GM18511 (cell line): ENCODE results near the gene PRR16.
"Not testable (repeated sequence)": the region's sequence is repeated elsewhere in the genome, so short reads cannot be mapped to it uniquely, and the experiment has no call there.

Experiments used
- ATAC-seq: cut with Tn5 transposase; IDR thresholded peaks from one replicate; pipeline ENCODE4 v1.9.1; 2021; ENCODE audit warnings: mild to moderate bottlenecking, moderate library complexity; ENCODE audit not compliant: unreplicated experiment

Gene PRR16

DNA sequence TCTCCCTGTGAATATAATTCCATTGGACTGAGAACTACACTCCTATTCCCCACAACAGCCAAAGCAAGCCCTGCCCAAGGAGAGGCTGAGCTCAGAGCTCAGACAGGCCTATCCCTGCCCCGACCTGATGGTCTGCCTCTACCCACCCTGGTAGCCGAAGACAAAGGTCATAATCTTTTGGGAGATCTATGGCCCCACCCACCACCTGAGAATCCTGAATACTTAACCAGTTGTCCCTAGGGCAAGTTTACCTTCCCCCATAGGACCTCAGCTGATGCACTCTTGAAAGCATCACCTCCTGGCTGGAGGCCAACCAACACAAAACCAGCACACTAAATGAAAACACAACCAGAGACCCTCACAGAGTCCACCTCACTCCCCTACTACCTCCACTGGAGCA, 167.5 kb downstream of the PRR16 start:
- ATAC-seq = no peak

DNA sequence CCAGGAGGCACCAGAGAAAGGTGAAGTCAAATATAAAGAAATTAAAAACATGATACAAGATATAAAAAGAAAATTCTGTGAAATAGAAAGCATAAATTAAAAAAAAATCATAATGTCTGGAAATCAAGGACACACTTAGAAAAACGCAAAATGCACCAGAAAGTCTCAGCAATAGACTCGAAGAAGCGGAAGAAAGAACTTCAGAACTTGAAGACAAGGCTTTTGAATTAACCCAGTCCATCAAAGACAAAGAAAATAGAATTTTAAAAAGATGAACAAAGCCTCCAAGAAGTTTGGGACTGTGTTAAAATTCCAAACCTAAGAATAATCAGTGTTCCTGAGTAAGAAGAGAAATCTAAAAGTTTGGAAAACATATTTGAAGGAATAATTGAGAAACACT, 168.3 kb downstream of the PRR16 start:
- no peak for ATAC-seq

DNA sequence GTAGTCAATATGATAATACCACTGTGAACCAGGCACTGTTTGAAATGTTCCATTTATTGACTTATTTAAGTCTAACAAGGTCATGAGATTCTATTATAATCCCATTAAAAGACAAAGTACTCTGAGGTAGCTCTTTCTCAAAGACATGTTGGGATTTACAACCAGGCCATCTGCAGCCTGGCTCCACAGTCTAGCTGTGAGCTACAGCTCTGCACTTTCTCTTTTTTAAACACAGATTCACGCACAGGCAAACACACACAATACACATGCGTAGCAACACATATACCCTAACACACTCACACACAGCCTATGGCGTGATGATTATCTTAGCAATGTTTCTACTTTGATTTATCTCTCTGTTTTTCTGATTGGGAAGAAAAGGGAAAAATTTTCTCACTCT, 174.3 kb downstream of the PRR16 start:
- no peak for ATAC-seq

DNA sequence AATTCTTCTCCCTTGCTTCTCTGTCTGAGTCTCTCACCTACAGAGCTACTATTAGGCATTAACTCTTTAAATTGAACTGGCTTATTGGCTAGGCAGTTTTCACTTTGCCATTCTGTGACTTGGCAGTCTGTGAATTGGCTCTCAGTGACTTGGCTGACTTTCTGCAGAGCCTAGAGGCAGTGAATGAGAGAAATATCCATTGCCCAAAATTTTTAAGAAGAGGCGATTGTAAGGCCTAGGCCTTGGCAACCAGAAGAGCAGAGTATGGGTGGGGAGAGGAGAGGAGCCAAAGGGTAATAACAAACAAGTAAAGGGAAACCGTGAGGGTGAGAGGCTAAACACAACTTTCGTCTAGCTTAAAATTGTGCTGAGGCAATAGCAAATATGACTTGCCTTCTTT, 176.7 kb downstream of the PRR16 start:
- no peak for ATAC-seq

DNA sequence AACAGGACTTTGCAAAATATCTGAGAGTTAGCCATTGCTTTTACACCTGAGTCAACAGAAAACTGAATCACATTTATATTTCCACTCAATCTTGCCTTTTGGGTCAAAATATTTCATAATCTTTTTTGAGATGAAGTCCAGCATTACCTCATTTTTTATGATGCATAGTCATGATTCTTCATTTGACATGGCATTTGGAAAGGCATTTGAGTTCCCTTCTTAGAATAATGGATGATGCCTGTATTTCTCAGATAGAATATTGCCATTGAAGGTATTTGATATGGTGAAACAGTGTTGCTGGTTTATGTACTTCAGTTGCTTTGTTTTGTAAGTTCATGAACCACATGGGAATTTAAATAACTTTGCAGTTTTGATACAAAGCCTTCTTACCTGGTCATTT, 180.4 kb downstream of the PRR16 start:
- ATAC-seq = no peak

DNA sequence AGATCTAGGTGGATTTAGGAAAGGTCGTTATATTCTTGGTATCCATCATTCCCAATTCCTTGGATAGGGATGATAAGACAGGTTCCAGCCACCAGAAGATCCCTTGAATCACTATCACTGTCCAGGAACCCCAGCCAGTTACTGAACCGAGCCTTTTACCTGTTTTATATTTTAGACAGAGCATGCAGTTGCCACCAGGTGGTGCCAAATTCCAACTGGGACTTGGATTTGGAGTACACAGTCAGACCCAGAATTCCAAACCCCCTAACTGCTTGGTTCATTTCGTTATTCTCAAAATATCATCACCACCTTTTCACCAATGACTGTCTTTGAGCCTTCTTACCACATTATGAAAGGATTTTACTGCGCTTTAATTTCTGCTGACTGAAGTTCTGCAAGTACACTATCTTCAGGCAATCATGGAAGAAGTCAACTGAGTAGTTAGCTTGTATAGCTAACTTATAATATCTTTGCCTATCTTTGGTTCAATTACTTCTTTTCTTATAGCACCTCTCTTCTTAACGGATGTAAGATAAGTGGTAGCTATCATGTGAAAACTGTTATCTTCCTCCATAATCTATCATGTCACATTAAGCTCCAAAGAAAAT, 191.8 kb downstream of the PRR16 start:
- peak; percentile 79 for ATAC-seq

DNA sequence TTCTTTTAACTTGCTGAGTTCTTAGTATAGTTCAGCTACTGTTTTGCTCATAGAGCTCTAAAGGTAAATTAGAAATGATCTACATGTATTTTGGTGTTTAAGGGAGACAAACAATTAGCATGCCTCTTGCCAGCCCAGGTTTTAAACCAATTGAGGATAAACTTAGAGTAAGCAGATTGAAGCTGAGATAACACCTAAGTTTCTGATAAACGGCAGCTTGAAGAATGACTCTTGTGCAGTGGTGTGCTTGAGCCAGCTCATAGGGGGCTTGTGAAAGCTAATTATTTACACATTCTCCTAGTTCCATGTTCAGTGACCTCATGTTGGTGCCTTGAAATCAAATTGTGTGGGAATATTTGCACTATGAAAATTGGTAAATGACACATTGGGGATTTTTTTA, 193.0 kb downstream of the PRR16 start:
- ATAC-seq = no peak

DNA sequence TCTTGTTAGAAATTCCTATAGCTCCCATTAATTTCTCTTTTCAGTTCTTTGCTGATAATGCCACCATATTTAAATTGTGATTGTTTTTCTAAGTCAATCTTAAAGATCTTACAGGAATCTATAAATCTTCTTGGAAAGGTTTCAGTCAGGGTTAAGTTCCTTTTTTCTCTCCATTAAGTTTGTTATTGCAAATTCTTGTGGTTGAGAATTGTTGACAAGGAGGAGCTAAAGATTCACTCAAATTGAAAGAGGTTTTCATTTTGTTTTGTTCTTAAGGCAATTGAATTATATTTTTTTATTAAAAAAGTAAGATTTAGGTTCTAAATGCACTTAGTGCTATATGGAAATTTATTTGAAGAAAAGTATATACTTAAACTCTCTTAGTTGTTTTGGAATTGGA, 213.4 kb downstream of the PRR16 start:
- ATAC-seq = no peak

DNA sequence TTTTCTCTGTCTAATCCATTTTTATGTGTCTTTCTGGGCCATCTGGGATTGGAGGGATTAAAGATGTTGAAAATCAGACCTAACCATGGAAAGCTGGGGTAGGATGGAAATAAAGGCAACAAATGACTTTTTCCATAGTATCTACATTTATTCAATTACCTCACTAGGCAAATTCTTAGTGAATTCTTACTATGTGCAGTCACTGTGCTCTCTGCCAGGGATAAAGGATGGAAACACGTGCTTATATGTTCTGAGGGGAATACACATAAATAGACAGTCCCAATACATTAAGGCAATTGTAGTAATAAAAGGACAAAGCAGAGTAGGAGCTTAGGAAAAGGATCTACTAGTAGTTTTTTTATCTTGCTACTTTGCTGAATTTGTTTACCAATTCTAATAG, 214.2 kb downstream of the PRR16 start:
- no peak for ATAC-seq

DNA sequence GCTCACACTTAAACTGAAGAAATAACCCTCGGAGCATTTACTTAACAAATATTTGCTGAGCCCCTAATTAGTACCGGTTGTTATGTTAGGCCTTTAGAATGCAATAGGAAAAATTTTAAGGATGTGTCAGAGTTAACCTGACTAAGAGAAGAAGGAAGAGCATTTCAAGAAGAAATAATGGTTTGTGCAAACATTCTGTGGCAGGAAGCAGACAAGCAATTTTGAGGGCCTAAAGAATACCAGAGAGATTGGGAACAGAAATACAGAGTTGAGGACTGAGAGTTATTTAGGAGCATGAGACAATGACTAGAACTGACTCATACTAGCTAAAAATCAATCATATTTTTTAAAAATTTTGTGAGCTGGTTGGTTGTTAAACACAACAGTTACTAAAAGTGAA, 218.8 kb downstream of the PRR16 start:
- no peak for ATAC-seq

DNA sequence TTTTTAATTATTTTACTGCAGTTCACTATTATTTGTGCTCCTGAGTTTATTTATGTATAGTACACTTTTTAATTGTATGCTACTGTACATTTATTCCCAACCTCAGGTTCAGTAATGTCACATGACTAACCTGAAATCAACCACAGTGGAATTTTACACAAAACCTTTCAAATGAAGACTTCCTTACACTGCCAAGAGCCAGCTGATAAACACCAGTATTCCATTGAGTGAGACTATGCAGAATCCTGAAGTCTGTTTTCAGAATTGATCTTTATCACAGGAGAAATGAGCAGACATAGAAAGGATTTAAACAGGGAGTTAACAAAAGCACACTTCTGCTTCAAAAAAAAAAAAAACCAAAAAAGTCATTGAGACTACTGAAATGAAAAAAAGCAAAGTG, 219.5 kb downstream of the PRR16 start:
- ATAC-seq = no peak

DNA sequence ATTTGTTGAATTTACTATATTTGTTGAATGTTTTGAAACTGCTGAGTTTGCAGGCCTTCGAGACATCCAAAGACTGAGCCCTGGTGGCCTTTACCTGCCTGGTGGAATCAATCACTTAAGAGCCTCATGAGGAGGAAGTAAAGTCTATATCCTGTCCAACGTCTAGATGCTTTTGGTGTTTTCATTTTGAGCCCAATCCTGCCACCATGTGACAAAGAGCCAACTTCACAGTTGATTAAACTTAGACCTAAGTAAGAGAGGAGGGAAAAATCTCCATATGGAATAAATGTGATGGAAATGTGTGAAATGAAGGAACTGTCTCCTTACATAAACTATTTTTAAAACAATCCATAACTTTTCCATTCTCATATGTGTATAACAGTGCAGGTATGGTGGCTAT, 220.1 kb downstream of the PRR16 start:
- no peak for ATAC-seq

DNA sequence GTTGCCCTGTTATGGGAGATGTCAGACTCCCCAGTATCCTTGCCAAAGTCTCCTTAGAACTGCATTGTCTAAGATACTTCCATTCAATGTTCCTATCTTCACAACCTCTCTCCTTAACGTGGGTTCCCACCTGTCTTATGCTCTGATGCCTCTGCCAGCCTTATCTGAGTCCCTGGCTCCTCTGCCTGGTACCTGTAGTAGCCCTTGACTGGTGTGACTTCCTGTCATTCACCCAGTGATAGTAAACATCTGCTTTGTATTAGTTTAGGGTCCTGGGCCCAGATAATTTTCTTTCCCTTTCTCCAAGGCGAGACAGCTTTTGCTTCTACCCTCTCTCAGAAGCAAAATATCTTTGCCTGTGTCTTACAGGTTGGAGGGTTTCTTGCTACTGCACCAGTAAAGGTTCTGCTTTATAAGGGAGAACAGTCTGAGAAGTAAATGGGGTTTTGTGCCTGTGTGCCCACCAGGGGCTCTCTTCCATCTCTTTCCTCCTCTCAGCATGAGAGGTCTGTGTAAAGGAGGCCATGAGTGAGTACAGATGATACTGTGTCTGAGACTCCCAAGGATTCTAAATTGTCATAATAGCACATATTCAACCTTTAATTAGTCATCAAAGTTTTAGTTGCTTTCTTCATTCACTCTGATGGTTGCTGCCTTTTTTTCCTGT, 220.8 kb downstream of the PRR16 start:
- ATAC-seq = peak; percentile 65

DNA sequence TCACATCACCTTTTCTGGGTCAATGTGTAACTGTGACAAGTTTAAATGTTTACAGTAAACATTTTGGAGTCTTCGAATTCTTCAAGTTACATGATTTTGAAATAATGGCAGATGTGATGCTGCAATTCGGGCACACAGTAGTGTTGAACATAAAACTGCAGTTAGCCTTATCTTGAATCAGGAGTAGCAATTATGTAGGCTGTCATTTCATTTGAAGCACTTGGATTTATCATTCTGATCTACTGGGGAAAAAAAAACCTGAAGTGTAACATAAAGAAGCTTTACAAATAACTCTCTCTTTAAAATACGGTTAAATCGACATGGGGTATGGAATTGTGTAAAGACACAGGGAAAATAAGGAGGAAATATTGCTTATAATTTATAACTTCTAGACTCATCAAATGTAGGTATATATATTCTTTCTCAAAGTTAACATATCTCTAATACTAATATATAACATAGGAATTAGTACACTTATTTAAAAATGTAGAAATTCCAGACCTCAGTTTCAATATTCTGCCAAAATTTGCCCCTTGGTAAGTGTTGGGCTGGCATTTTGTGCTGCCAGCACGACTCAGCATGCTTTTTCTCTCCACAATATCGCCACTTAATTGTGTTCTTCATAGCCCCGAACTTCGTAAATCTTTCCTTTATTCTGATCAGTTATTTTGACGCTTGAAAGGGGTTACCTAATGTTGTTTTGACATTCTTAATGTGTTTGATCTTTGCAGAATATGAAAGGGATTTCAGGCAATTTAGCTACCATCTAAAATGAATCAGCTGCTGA, 226.7 kb downstream of the PRR16 start:
- no peak for ATAC-seq

DNA sequence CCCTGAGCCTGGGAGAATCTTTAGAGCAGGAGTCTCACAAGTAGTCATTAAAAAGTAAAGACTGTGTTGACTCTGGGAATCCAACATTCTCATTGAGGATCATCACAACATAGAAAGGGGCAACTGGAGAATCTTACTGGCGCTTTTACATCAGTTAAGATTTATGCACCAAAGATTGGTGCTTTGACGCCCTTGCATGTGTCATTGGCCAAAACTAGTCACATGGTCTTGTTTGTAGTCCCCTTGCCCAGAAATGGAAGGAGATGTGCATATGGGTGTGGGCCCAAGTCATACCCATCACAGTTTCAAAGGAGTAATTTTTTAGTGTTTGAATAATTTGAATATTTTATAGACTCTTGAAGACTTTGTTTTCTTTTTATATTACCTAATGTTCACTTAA, 228.2 kb downstream of the PRR16 start:
- ATAC-seq = no peak

DNA sequence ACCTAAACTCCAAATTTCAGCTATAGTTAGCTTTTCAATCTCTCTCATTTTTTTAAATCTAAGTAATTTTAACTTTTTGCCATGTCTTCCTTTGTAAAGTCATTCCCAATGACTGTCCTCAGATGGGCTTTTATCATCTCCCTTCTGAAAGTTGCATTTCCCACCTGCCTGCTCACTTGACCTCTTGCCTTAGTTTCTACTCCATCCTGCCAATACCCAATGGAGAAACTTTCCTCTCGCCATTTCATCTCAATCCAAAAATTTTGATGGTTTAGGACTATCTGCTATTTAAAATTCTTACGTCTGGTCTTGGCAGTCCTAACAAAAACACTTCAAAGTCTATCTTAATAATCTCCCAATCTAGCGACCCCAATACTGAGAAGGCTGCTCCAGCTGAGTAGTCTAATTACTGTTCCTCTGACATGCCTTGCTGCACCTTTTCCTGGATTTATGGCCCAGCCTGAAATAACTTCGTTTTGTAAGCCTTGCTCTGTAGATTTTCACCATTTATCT, 231.3 kb downstream of the PRR16 start:
- no peak for ATAC-seq

DNA sequence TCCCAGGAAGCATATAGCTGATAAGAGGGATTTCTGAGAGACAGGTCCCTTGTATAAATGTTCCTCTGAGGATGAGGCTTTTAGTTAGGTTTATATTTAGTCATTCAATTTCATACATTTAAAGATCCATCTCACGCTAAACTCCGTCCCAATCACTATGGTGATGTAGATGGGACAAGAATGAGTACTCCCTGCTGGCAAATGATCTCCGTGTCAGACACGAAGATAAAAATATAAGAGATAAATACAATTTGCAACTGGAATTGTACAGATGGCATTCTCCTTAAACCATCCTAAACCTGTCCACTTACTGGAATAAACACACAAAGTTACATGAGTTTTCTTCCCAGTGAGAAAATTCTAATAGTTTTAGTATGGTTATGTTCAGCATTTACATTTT, 233.0 kb downstream of the PRR16 start:
- no peak for ATAC-seq

DNA sequence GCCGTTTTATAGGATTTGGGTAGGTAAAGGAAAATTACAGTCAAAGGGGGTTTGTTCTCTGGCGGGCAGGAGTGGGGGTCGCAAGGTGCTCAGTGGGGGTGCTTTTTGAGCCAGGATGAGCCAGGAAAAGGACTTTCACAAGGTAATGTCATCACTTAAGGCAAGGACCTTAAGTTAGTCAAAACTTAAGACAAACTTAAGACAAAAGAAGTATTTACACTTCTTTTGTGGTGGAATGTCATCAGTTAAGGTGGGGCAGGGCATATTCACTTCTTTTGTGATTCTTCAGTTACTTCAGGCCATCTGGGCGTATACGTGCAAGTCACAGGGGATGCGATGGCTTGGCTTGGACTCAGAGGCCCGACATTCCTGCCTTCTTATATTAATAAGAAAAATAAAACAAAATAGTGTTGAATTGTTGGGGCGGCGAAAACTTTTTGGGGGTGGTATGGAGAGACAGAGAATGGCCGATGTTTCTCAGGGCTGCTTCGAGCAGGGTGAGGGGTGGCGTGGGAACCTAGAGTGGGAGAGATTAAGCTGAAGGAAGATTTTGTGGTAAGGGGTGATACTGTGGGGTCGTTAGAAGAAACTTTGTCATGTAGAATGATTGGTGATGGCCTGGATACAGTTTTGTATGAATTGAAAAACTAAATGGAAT, 233.7 kb downstream of the PRR16 start:
- ATAC-seq = not testable (repeated sequence)

DNA sequence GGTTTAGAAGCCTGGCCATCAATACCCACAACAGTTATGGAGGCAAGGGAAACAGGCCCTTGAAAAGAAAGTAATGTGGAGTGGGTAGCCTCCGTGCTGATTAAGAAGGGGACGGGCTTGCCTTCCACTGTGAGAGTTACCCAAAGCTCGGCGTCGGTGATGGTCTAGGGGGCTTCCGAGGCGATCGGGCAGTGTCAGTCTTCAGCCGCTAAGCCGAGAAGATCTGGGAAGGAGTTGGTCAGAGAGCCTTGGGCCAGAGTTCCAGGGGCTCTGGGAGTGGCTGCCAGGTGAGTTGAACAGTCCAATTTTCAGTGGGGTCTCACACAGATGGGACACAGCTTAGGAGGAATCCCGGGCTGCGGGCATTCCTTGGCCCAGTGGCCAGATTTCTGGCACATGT, 236.6 kb downstream of the PRR16 start:
- not testable (repeated sequence) for ATAC-seq

DNA sequence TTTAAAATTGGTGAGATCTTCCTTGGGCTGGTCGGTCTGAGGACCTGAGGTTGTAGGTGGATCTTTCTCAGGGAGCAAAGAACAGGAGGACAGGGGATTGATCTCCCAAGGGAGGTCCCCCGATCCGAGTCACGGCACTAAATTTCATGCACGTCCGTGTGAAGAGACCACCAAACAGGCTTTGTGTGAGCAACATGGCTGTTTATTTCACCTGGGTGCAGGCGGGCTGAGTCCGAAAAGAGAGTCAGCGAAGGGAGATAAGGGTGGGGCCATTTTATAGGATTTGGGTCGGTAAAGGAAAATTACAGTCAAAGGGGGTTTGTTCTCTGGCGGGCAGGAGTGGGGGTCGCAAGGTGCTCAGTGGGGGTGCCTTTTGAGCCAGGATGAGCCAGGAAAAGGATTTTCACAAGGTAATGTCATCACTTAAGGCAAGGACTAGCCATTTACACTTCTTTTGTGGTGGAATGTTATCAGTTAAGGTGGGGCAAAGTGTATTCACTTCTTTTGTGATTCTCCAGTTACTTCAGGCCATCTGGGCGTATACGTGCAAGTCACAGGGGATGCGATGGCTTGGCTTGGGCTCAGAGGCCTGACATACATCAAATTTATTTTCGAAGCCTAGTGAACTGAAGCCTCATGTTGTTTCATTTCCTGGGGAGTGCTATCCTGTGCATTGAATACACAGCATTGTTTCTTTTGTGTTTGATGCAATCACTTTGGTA, 238.9 kb downstream of the PRR16 start:
- ATAC-seq = not testable (repeated sequence)
